ENCODE data around the gene HIGD2B. TPM values are rescaled to one million over a fixed set of nuclear protein-coding genes. Genes with fewer than 3 reads are reported as not detected.
"Not testable (repeated sequence)": the region's sequence is repeated elsewhere in the genome, so short reads cannot be mapped to it uniquely, and the experiment has no call there.

The HIGD2B gene
- total RNA-seq, 1 experiment from 2014 or later = not detected

DNA sequence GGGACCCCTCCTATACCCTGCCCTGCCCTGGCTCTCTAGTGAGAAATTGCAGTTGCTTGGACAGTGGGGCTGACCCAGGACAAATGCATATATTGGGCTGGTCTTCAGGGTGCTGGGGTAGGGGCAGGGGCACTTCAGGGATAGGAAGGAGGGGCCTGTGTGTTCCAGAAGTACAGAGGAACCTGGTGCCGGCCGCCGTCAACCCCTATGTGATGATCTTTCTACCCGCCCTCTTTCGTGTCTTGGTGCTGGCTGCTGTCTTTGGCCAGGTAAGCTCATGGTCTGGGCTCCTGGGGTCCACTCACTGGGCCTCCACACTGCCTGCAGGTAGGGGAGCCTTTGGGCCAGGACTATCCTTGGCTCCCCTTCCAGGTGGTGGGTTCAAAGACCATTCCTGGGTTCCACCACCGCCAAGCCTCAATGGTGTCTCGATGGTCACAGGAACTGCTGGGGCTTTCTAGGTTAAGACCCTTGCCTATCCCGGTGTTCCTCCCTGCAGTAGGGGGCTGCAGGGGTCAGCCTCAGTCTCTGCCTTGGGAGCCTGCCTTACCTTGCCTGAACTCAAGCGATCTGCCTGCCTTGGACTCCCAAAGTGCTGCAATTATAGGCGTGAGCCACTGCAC is 37.2 kb downstream of the HIGD2B start:
- DNase-seq (ENCODE audit: low spot score); BruUV-seq (replicated peaks); H3K9me3 ChIP-seq (ENCODE audit: low read depth, low read length, poor library complexity, severe bottlenecking); H3K27ac ChIP-seq (ENCODE audit: low read depth, low read length, poor library complexity, severe bottlenecking); POLR2A ChIA-PET (ENCODE audit: low non-redundant PET); H3K27me3 ChIP-seq (replicated peaks; ENCODE audit: insufficient read depth, low read depth, low read length, poor library complexity); H3K4me1 ChIP-seq (ENCODE audit: insufficient read depth, low read length, poor library complexity, severe bottlenecking); intact Hi-C loops (cut with micrococcal nuclease; ENCODE audit: unreplicated experiment); CTCF ChIA-PET; H3K36me3 ChIP-seq (ENCODE audit: insufficient read depth, low read length, poor library complexity, severe bottlenecking); H3K4me3 ChIP-seq (ENCODE audit: low read depth, low read length, poor library complexity, severe bottlenecking): not testable (repeated sequence)

- DNase-seq (ENCODE audit: low spot score); CTCF ChIA-PET: not testable (repeated sequence)
Observed at GRCh38 chr15:72642271-72642670, 43.7 kb downstream of the HIGD2B start.

DNA sequence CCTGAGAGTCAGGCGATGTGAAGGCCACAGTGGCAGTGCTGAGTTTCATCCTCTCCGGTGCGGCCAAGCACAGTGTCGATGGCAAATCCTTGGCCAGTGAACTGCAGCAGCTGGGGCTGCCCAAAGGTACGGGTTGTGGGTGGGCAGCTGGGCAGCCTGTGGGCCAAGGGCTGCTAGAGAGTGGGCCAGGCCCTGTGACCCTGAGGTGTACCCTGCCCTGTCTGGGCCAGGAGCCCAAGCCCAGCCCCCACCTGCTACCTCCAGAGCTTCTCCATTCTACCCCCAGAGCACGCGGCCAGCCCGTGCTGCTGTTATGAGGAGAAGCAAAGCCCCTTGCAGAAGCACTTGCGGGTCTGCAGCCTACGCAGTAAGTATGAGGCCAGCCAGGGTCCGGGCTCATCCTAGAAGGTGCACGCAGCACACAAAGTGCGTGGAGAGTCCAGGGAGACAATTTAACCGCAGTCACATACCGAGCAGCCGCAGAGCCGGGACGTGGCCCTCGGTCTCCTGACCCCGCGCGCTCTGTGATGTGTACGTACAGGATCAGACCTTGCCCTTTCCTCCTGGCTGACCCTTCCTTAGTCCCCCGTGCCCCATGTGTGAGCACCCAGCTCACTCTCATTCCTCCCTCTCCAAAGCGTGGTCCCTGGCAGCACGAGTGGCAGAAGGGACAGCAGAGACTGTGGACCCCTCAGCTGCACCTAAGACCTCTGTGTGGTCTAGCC is 46.1 kb downstream of the HIGD2B start:
- H3K36me3 ChIP-seq (ENCODE audit: insufficient read depth, low read length, poor library complexity, severe bottlenecking); POLR2A ChIA-PET (ENCODE audit: low non-redundant PET); H3K27me3 ChIP-seq (replicated peaks; ENCODE audit: insufficient read depth, low read depth, low read length, poor library complexity); BruUV-seq (replicated peaks); H3K27ac ChIP-seq (ENCODE audit: low read depth, low read length, poor library complexity, severe bottlenecking); CTCF ChIA-PET; H3K4me3 ChIP-seq (ENCODE audit: low read depth, low read length, poor library complexity, severe bottlenecking); H3K4me1 ChIP-seq (ENCODE audit: insufficient read depth, low read length, poor library complexity, severe bottlenecking); H3K9me3 ChIP-seq (ENCODE audit: low read depth, low read length, poor library complexity, severe bottlenecking); intact Hi-C loops (cut with micrococcal nuclease; ENCODE audit: unreplicated experiment); DNase-seq (ENCODE audit: low spot score): not testable (repeated sequence)

More at GRCh38 chr15:72642271-72642670, 43.7 kb downstream of the HIGD2B start:
- BruUV-seq (replicated peaks); H3K4me3 ChIP-seq (ENCODE audit: low read depth, low read length, poor library complexity, severe bottlenecking); H3K27me3 ChIP-seq (replicated peaks; ENCODE audit: insufficient read depth, low read depth, low read length, poor library complexity); H3K27ac ChIP-seq (ENCODE audit: low read depth, low read length, poor library complexity, severe bottlenecking); H3K36me3 ChIP-seq (ENCODE audit: insufficient read depth, low read length, poor library complexity, severe bottlenecking); intact Hi-C loops (cut with micrococcal nuclease; ENCODE audit: unreplicated experiment); POLR2A ChIA-PET (ENCODE audit: low non-redundant PET); H3K9me3 ChIP-seq (ENCODE audit: low read depth, low read length, poor library complexity, severe bottlenecking); H3K4me1 ChIP-seq (ENCODE audit: insufficient read depth, low read length, poor library complexity, severe bottlenecking): not testable (repeated sequence)

- intact Hi-C loops (cut with micrococcal nuclease; ENCODE audit: unreplicated experiment); H3K9me3 ChIP-seq (ENCODE audit: low read depth, low read length, poor library complexity, severe bottlenecking); POLR2A ChIA-PET (ENCODE audit: low non-redundant PET); H3K27ac ChIP-seq (ENCODE audit: low read depth, low read length, poor library complexity, severe bottlenecking); CTCF ChIA-PET; H3K36me3 ChIP-seq (ENCODE audit: insufficient read depth, low read length, poor library complexity, severe bottlenecking); H3K27me3 ChIP-seq (replicated peaks; ENCODE audit: insufficient read depth, low read depth, low read length, poor library complexity); H3K4me1 ChIP-seq (ENCODE audit: insufficient read depth, low read length, poor library complexity, severe bottlenecking): not testable (repeated sequence)
- H3K4me3 ChIP-seq (ENCODE audit: low read depth, low read length, poor library complexity, severe bottlenecking) = peak overlapping the region; percentile 35
- BruUV-seq (replicated peaks) = TSS peak; percentile 99
- peak; percentile 93 for DNase-seq (ENCODE audit: low spot score)
Observed at GRCh38 chr15:72636519-72637282, 49.3 kb downstream of the HIGD2B start.

- BruUV-seq (replicated peaks); intact Hi-C loops (cut with micrococcal nuclease; ENCODE audit: unreplicated experiment); DNase-seq (ENCODE audit: low spot score); H3K4me3 ChIP-seq (ENCODE audit: low read depth, low read length, poor library complexity, severe bottlenecking); H3K9me3 ChIP-seq (ENCODE audit: low read depth, low read length, poor library complexity, severe bottlenecking); CTCF ChIA-PET; H3K27ac ChIP-seq (ENCODE audit: low read depth, low read length, poor library complexity, severe bottlenecking); POLR2A ChIA-PET (ENCODE audit: low non-redundant PET); H3K4me1 ChIP-seq (ENCODE audit: insufficient read depth, low read length, poor library complexity, severe bottlenecking); H3K36me3 ChIP-seq (ENCODE audit: insufficient read depth, low read length, poor library complexity, severe bottlenecking); H3K27me3 ChIP-seq (replicated peaks; ENCODE audit: insufficient read depth, low read depth, low read length, poor library complexity): not testable (repeated sequence)
Observed at GRCh38 chr15:72629068-72629570, 56.9 kb downstream of the HIGD2B start.

Data from A673 (cell line).